HK-2 (cell line): Measurements from ENCODE around the gene ERVFRD-1.

Experiments used
- DNase-seq: peaks from one replicate; pipeline ENCODE4 v3.0.0-alpha.2; 2018; ENCODE audit not compliant: unreplicated experiment

ERVFRD-1 gene

DNA sequence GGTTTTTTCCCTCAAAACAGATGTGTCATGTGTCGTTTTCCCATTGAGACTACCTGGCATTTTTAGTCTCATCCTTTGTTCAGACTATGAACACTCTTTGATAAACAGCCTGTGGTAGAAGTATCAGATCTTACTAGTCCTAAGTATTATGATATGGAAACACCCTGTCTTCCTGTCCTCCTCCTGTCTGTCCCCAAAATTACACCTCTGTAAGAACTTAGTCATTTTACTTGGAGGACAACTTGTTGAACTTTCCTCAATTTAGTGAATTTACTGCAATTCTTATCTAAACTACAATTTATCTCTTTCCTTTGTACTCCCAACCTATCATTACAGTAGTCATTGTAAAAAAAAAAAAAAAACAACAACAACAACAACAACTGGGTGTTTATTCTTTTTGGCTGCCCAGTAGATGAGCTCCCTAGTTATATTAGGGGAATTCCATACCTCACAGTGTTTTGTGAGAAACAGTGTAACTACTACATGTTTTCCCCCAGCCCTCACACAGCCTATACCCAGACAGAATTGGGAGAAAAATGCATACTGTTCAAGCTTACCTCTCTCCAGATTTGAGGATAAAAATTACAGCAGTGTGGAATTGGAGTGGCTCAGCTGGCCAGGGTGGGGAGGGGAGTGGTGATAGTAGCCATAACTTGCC, 18.5 kb upstream of the ERVFRD-1 start:
- no peak for DNase-seq

DNA sequence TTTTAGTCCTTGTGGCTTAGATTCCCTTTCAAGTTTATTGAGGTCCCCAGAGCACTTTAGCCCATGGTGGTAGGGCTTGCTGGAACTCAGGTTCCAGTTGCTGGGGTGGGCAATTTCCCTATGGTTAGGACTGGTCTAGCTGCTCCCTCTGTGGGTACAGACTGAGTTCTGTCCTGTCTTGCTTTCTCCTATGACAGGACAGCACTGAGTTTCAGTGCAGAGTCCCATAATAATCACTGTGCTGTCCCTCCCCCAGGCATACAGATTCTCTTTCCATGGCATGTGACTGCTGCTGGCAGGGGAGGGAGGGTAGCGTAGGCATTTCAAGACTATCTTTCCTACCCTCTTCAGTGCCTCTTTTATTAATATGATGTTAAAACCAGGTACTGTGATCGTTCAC, 17.1 kb upstream of the ERVFRD-1 start:
- DNase-seq = no peak

GRCh38 chr6:11126876-11127275, 15.4 kb upstream of the ERVFRD-1 start:
- no peak for DNase-seq

DNA sequence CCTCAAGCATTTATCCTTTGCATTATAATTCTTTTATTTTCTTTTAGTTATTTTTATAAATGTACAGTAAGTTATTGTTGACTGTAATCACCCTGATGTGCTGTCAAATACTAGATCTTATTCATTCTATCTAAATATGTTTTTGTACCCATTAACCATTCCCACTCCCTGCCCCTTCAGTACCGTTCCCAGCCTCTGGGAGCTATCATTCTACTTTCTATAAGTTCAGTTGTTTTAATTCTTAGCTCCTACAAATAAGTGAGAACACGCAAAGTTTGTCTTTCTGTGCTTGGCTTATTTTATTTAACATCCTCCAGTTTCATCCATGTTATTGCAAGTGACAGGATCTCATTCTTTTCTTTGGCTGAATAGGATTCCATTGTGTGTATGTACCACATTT, 12.5 kb upstream of the ERVFRD-1 start:
- DNase-seq = no peak

DNA sequence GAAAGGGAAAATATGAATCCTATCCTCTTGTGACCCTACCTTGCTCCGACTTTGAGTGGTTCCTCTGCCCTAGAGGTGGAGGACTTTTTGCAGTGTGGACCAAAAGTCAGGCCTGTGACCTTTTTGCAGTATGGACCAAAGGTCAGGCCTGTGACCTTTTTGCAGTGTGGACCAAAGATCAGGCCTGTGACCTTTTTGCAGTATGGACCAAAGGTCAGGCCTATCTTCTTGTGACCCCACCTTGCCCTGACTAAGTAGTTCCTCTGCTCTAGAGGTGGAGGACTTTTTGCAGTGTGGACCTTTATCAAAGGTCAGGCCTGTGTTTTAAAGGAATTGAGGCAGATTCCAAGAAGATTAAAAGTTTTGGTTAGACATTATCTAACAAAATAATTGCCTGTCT, 10.9 kb upstream of the ERVFRD-1 start:
- no peak for DNase-seq

- no peak for DNase-seq
These were observed 10.3 kb upstream of the ERVFRD-1 start for GRCh38 chr6:11121851-11122250.

- no peak for DNase-seq
These were observed 8.9 kb upstream of the ERVFRD-1 start for GRCh38 chr6:11120271-11121005.

DNA sequence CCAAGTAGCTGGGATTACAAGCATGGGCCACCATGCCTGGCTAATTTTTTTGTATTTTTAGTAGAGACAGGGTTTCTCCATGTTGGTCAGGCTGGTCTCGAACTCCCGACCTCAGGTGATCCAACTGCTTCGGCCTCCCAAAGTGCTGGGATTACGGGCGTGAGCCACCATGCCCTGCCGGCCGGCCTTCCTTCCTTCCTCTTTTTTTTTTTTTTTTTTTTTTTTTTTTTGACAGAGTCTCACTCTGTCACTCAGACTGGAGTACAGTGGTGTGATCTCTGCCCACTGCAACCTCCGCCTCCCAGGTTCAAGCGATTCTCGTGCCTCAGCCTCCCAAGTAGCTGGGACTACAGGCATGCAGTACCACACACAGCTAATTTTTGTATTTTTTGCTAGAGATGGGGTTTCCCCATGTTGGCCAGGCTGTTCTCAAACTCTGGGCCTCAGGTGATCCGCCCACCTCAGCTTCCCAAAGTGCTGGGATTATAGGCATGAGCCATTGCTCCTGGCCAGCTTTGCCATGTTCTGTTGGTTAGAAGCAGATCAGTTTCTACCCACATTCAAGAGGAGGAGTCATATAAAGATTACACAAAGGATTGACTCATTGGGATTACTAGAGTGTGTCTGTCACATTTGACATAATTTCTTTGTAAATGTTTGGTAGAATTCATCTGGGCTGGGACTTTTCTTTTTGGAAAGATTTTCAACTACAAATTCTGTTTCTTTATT, 4.4 kb upstream of the ERVFRD-1 start:
- peak; percentile 44 for DNase-seq

GRCh38 chr6:11113038-11113437, 1.5 kb upstream of the ERVFRD-1 start:
- no peak for DNase-seq

- no peak for DNase-seq
These were observed 378 bp upstream of the ERVFRD-1 start for GRCh38 chr6:11111769-11112437.

DNA sequence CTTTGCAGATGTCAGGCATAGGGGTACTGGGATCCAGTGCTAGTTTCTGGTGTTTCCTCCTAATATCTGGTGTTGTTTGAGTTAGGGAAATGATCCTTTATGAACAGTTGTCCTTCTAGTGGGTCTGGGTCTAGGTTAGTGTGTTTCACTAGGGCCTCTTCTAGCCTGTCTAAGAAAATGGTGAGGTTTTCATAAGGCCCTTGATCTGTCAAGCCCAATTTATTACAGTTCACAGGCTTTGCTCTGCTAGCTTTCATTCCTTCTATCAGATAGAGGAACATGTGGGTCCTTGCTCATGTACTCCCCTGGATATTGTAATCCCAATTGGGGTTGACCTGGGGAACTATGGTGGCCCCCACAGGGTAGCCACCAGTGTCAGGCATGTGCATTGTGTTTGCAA, 2.8 kb downstream of the ERVFRD-1 start:
- DNase-seq = no peak

GRCh38 chr6:11103065-11103464, 8.5 kb downstream of the ERVFRD-1 start:
- DNase-seq = no peak

DNA sequence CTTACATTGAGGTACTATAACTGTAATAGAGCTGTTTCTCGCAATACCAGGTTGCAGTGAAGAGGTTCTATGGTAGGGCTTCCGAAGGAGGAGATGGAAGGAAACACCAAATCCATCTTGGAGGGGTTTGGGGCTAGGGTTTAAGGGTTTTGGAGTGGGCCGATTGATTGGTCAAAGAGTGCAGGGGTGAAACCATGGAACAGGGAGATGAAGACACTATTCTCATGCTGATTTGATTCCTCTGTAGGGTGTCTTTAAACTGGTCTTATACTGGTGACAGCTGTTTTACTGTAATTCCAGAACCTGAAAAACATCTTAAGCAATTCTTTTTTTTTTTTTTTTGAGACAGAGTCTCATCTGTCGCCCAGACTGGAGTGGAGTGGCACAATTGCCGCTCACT, 10.1 kb downstream of the ERVFRD-1 start:
- DNase-seq = no peak

GRCh38 chr6:11098004-11098403, 13.5 kb downstream of the ERVFRD-1 start:
- DNase-seq = no peak

GRCh38 chr6:11097476-11097875, 14.0 kb downstream of the ERVFRD-1 start:
- no peak for DNase-seq

GRCh38 chr6:11096109-11096508, 15.4 kb downstream of the ERVFRD-1 start:
- no peak for DNase-seq

- DNase-seq = no peak
These were observed 16.6 kb downstream of the ERVFRD-1 start for GRCh38 chr6:11094941-11095340.

- DNase-seq = peak; percentile 56
These were observed 17.1 kb downstream of the ERVFRD-1 start for GRCh38 chr6:11094411-11094851.

GRCh38 chr6:11093626-11094410, 17.7 kb downstream of the ERVFRD-1 start, which contains the start of gene SMIM13:
Gene SMIM13 (plus strand): TSS chr6:11093834. CDS start chr6:11094314, 480 bp downstream.
- DNase-seq = peak; percentile 98

DNA sequence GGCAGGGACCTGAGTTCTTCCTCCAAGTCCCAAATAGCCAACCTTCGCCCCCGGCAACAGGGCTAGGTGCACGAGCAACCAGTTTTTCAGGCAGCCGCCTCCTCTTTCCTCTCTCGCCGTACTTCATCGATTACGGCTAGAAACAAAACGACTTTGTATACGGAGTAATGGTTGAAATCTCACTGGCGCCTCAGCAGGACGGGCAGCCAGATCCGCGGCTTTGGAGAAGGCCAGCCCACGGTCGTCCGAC, 18.2 kb downstream of the ERVFRD-1 start:
- no peak for DNase-seq

GRCh38 chr6:11092668-11093375, 18.7 kb downstream of the ERVFRD-1 start:
- no peak for DNase-seq
